CD4-positive, alpha-beta T cell treated with Interleukin-1 beta for 1 hour (primary cell): Measurements from ENCODE around the gene MED20.
"Not testable (repeated sequence)": the region's sequence is repeated elsewhere in the genome, so short reads cannot be mapped to it uniquely, and the experiment has no call there.

Experiments
- DNase-seq, 2 donors: peaks; one replicate each; pipeline ENCODE4 v3.0.0-alpha.2; 2020 to 2022

MED20 gene

GRCh38 chr6:41920921-41921711 is at the start of gene MED20, which contains the start of gene BYSL:
TSS of gene MED20 (minus strand) at chr6:41921139. CDS start at chr6:41921018, 121 bp downstream.
TSS of gene BYSL (plus strand) at chr6:41921499. CDS start at chr6:41921563, 64 bp downstream.
- peak; percentile 93 to 95 for DNase-seq

GRCh38 chr6:41970436-41970846 is 49.5 kb upstream of the MED20 start:
- DNase-seq: peak; percentile 19 to 66

GRCh38 chr6:41967312-41968287 is 46.7 kb upstream of the MED20 start:
- DNase-seq: no peak

GRCh38 chr6:41966961-41967311 is 46.0 kb upstream of the MED20 start:
- no peak for DNase-seq

GRCh38 chr6:41966214-41966920 is 45.4 kb upstream of the MED20 start:
- no peak for DNase-seq

- no peak for DNase-seq
Measured at GRCh38 chr6:41965429-41966213, 44.7 kb upstream of the MED20 start.

GRCh38 chr6:41964201-41964887 is 43.4 kb upstream of the MED20 start:
- no peak for DNase-seq

- no peak for DNase-seq
Measured at GRCh38 chr6:41963371-41963770, 42.4 kb upstream of the MED20 start.

- no peak for DNase-seq
Measured at GRCh38 chr6:41960028-41960427, 39.1 kb upstream of the MED20 start.

GRCh38 chr6:41958022-41958856 is 37.3 kb upstream of the MED20 start:
- no peak for DNase-seq

GRCh38 chr6:41957117-41957516 is 36.2 kb upstream of the MED20 start:
- no peak for DNase-seq

- no peak for DNase-seq
Measured at GRCh38 chr6:41955412-41955811, 34.5 kb upstream of the MED20 start.

- DNase-seq: no peak
Measured at GRCh38 chr6:41954668-41955067, 33.7 kb upstream of the MED20 start.

- DNase-seq: no peak
Measured at GRCh38 chr6:41947581-41948220, 26.8 kb upstream of the MED20 start.

- no peak for DNase-seq
Measured at GRCh38 chr6:41943456-41943855, 22.5 kb upstream of the MED20 start.

GRCh38 chr6:41942882-41943281 is 21.9 kb upstream of the MED20 start:
- not testable (repeated sequence) for DNase-seq

GRCh38 chr6:41942067-41942851 is 21.3 kb upstream of the MED20 start:
- no peak for DNase-seq

GRCh38 chr6:41941280-41942066 is 20.5 kb upstream of the MED20 start, which contains the start of gene CCND3:
TSS of gene CCND3 (minus strand) at chr6:41941808. CDS start at chr6:41941649, 159 bp downstream.
- peak; percentile 84 for DNase-seq
